NCI-H1092 treated with DMSO at 0.1 percent for 48 hours (cell line): ENCODE measurements around the gene MAGI2.
A peak's percentile ranks its signal among the peaks of the same experiment; 100 is the strongest.
"Not testable (repeated sequence)": the region's sequence is repeated elsewhere in the genome, so short reads cannot be mapped to it uniquely, and the experiment has no call there.

Experiments used
- DNase-seq: peaks from one replicate; lab custom pipeline; 2025; lab: John Stamatoyannopoulos, UW

MAGI2 gene

GRCh38 chr7:78542981-78543380, 910.5 kb downstream of the MAGI2 start:
- DNase-seq, result no peak

- DNase-seq, result no peak
Measured at GRCh38 chr7:78542541-78542940, 910.9 kb downstream of the MAGI2 start.

- no peak for DNase-seq
Measured at GRCh38 chr7:78539825-78540224, 913.6 kb downstream of the MAGI2 start.

- DNase-seq, result no peak
Measured at GRCh38 chr7:78535655-78536054, 917.8 kb downstream of the MAGI2 start.

GRCh38 chr7:78530351-78530750, 923.1 kb downstream of the MAGI2 start:
- peak; percentile 18 for DNase-seq

- DNase-seq, result no peak
Measured at GRCh38 chr7:78529392-78529791, 924.1 kb downstream of the MAGI2 start.

- no peak for DNase-seq
Measured at GRCh38 chr7:78528964-78529363, 924.5 kb downstream of the MAGI2 start.

GRCh38 chr7:78523930-78524329, 929.5 kb downstream of the MAGI2 start:
- DNase-seq, result no peak

GRCh38 chr7:78521961-78522360, 931.5 kb downstream of the MAGI2 start:
- DNase-seq, result no peak

GRCh38 chr7:78516450-78516849, 937.0 kb downstream of the MAGI2 start:
- DNase-seq, result no peak

- peak; percentile 84 for DNase-seq
Measured at GRCh38 chr7:78514634-78515033, 938.8 kb downstream of the MAGI2 start.

GRCh38 chr7:78510580-78511188, 942.8 kb downstream of the MAGI2 start:
- peak; percentile 56 for DNase-seq

GRCh38 chr7:78503301-78503700, 950.2 kb downstream of the MAGI2 start:
- not testable (repeated sequence) for DNase-seq

GRCh38 chr7:78501064-78501463, 952.4 kb downstream of the MAGI2 start:
- no peak for DNase-seq

- DNase-seq, result no peak
Measured at GRCh38 chr7:78499971-78500370, 953.5 kb downstream of the MAGI2 start.

- no peak for DNase-seq
Measured at GRCh38 chr7:78499283-78499682, 954.2 kb downstream of the MAGI2 start.

GRCh38 chr7:78497728-78498427, 955.6 kb downstream of the MAGI2 start:
- DNase-seq, result no peak

- DNase-seq, result no peak
Measured at GRCh38 chr7:78496096-78496630, 957.3 kb downstream of the MAGI2 start.

GRCh38 chr7:78493401-78493800, 960.1 kb downstream of the MAGI2 start:
- DNase-seq, result no peak

- no peak for DNase-seq
Measured at GRCh38 chr7:78492146-78492545, 961.3 kb downstream of the MAGI2 start.

GRCh38 chr7:78490524-78490923, 962.9 kb downstream of the MAGI2 start:
- DNase-seq, result peak; percentile 17

GRCh38 chr7:78489476-78490240, 963.8 kb downstream of the MAGI2 start:
- peak; percentile 70 for DNase-seq

GRCh38 chr7:78487464-78487863, 966.0 kb downstream of the MAGI2 start:
- peak; percentile 31 for DNase-seq
